T-helper 1 cell treated with Interleukin-12 subunit alpha and Interleukin-12 subunit beta and Interleukin-4 antibody, amounts not matched to agents 30 ng/mL and 1 ng/mL, for 36 hours (primary cell): ENCODE data around the gene HTR3A. TPM values are rescaled to one million over a fixed set of nuclear protein-coding genes. Genes with fewer than 3 reads are reported as not detected.

Source experiments
- intact Hi-C: fragments of 100-400 bp; cut with micrococcal nuclease; formaldehyde crosslinking; loops from one replicate; pipeline ENCODE4 v1.15.1; 2024
- total RNA-seq: library from RNA; stranded (reverse); gene quantifications from 2 replicates; pipeline ENCODE4 v1.2.3, GENCODE V29; 2022

HTR3A gene
- total RNA-seq, 1 donor from 2014 or later = not detected

GRCh38 chr11:113977701-113978100, 2.8 kb downstream of the HTR3A start:
- intact Hi-C loops = no loop called here

- intact Hi-C loops = no loop called here
Observed at GRCh38 chr11:113979431-113979830, 4.5 kb downstream of the HTR3A start.

DNA sequence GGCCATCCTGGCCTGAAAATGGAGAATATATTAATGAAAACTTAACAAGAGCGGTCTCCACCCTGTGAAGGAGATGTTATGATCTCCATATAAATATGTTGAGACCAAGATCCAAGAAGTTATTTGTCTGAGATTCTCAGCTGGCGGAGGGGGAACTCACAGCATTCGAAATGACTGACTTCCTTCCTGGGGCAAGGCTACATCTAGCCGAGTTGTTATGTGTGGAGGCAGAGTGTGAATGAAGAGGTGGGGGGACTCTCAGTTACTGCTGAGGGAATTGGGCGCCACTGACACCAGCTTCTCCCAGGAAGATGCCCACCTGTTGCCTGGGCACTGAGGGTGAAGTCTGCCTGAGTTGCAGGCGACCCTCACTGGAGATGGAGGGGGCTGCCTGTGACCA, 5.9 kb downstream of the HTR3A start:
- intact Hi-C loops = no loop called here

GRCh38 chr11:113982306-113982705, 7.4 kb downstream of the HTR3A start:
- intact Hi-C loops = no loop called here

GRCh38 chr11:113984781-113985180, 9.9 kb downstream of the HTR3A start:
- intact Hi-C loops = no loop called here

GRCh38 chr11:113985906-113986305, 11.0 kb downstream of the HTR3A start:
- intact Hi-C loops = no loop called here

DNA sequence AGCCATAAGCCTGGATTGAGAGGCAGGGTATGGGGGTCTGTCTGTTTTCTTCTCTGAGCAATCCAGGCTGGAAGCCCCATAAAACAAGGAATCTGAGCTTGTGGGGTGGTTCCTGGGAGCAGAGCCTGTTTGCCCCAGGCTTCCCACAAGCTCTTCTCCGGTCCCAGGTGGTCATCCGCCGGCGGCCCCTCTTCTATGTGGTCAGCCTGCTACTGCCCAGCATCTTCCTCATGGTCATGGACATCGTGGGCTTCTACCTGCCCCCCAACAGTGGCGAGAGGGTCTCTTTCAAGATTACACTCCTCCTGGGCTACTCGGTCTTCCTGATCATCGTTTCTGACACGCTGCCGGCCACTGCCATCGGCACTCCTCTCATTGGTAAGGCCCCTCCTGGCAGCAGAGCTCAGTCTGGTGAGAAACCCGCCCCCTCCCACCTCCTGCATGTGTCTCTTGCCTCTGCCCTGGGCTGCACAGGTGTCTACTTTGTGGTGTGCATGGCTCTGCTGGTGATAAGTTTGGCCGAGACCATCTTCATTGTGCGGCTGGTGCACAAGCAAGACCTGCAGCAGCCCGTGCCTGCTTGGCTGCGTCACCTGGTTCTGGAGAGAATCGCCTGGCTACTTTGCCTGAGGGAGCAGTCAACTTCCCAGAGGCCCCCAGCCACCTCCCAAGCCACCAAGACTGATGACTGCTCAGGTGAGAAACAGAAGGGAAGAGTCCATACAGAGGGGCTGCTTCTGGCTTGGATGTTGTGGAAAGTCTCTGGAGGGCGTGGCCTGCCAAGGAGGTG, 11.6 kb downstream of the HTR3A start:
- intact Hi-C loops = no loop called here

DNA sequence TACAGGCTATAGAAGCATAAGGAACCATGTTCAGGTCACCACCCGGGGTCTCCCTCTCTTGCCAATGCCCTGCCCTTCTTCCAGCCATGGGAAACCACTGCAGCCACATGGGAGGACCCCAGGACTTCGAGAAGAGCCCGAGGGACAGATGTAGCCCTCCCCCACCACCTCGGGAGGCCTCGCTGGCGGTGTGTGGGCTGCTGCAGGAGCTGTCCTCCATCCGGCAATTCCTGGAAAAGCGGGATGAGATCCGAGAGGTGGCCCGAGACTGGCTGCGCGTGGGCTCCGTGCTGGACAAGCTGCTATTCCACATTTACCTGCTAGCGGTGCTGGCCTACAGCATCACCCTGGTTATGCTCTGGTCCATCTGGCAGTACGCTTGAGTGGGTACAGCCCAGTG, 14.5 kb downstream of the HTR3A start:
- intact Hi-C loops = no loop called here

DNA sequence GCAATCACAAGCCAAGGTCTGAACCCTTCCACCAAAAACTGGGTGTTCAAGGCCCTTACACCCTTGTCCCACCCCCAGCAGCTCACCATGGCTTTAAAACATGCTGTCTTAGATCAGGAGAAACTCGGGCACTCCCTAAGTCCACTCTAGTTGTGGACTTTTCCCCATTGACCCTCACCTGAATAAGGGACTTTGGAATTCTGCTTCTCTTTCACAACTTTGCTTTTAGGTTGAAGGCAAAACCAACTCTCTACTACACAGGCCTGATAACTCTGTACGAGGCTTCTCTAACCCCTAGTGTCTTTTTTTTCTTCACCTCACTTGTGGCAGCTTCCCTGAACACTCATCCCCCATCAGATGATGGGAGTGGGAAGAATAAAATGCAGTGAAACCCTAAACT, 15.0 kb downstream of the HTR3A start:
- intact Hi-C loops = loop anchor here (5.0 to 10.0 kb wide), 2 partner anchors 142 to 205 kb away; no protein-coding TSS in a partner anchor

- intact Hi-C loops = loop anchor here (5.0 to 10.0 kb wide), 2 partner anchors 141 to 204 kb away; no protein-coding TSS in a partner anchor
Observed at GRCh38 chr11:113991170-113991569, 16.3 kb downstream of the HTR3A start.

- intact Hi-C loops = loop anchor here (5.0 to 10.0 kb wide), 2 partner anchors 140 to 203 kb away; no protein-coding TSS in a partner anchor
Observed at GRCh38 chr11:113991718-113992458, 17.0 kb downstream of the HTR3A start.

GRCh38 chr11:113992459-113993110, 17.7 kb downstream of the HTR3A start:
- intact Hi-C loops = loop anchor here (5.0 to 10.0 kb wide), 2 partner anchors 140 to 202 kb away; no protein-coding TSS in a partner anchor

GRCh38 chr11:113994077-113994954, 19.4 kb downstream of the HTR3A start:
- intact Hi-C loops = loop anchor here (1.0 to 10.0 kb wide), 5 partner anchors 42 to 267 kb away; no protein-coding TSS in a partner anchor

GRCh38 chr11:113997473-113997872, 22.6 kb downstream of the HTR3A start:
- intact Hi-C loops = loop anchor here (10.0 kb wide), 1 partner anchor 197 kb away; no protein-coding TSS in a partner anchor

- intact Hi-C loops = loop anchor here (10.0 kb wide), 1 partner anchor 196 kb away; no protein-coding TSS in a partner anchor
Observed at GRCh38 chr11:113998574-113998973, 23.7 kb downstream of the HTR3A start.

DNA sequence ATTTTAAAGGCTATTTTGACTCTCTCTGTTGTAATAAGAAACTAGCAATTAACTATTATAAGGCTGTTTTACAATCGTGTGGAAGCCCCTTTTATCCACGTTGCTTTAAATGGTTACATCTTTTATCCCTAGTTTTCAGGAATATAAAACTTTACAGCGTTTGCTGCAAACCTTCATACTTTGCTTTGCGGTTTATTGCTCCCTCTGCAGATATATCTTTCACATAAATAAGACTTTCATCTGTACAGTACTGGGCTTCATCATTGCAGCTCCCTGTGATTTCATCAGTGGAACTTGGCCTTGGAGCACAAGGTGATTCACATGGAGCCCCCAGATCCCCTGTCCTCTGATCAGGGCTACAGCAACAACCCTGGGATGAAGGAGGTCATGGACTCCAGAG, 25.6 kb downstream of the HTR3A start:
- intact Hi-C loops = no loop called here

- intact Hi-C loops = no loop called here
Observed at GRCh38 chr11:114001416-114001815, 26.5 kb downstream of the HTR3A start.

- intact Hi-C loops = no loop called here
Observed at GRCh38 chr11:114008331-114008730, 33.4 kb downstream of the HTR3A start.

GRCh38 chr11:114010931-114011330, 36.0 kb downstream of the HTR3A start:
- intact Hi-C loops = no loop called here

DNA sequence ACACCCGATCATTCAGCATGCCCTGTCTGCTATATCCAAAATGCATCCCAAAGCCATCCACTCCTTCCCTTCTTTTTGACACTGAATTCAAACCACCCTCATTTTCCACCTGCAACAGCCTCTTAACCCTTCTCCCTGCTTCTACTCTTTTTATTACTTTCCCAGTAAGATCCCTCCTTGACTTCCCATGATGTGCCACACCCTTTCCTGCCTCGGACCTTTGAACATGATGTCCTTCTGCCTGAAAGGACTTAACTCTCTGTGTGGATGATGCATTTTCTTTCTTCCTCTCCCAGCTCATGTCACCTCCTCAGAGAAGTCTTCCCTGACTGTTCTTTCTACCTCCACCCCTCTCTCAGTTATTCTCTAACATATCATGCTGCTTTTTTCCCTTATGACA, 36.5 kb downstream of the HTR3A start:
- intact Hi-C loops = no loop called here

DNA sequence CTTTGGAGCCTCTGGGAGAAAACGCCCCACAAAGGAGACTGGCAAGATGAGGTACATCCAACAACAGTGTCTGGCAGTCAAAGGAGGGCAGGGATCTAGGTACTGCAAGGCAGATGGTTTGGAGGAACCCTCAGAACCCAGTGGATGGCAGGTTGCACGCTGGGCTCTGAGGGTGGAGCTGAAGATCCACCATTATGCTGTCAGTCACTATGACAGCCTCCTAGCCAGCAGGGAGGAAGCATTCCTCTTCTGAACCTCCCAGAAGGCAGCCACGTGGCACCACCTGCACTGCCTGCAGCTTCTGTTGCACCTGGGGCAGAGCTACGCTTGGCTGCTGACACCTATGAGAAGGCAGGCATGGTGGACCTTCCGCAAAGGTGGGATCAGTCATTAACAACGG, 40.2 kb downstream of the HTR3A start:
- intact Hi-C loops = no loop called here
